NT2/D1 (cell line): Measurements from ENCODE around the gene KIAA0232.
"Not testable (repeated sequence)": the region's sequence is repeated elsewhere in the genome, so short reads cannot be mapped to it uniquely, and the experiment has no call there.

Source experiments
- DNase-seq: peaks from one replicate; pipeline ENCODE4 v3.0.0-alpha.2; 2011; ENCODE audit warnings: low read depth, low spot score
- H3K27me3 ChIP-seq: 2 replicates; pipeline ENCODE4 v1.6.0; 2011; ENCODE audit warnings: mild to moderate bottlenecking; ENCODE audit not compliant: insufficient read length, insufficient read depth
- H3K36me3 ChIP-seq: 2 replicates; pipeline ENCODE4 v1.6.1; 2011; ENCODE audit warnings: mild to moderate bottlenecking, low read length, mixed read lengths; ENCODE audit not compliant: insufficient read depth, insufficient read length
- H3K4me1 ChIP-seq: 2 replicates; pipeline ENCODE4 v1.5.1; 2011; ENCODE audit not compliant: insufficient read depth, insufficient read length
- H3K4me3 ChIP-seq: 2 replicates; pipeline ENCODE4 v1.5.1; 2011; ENCODE audit warnings: low read depth; ENCODE audit not compliant: insufficient read length
- H3K9ac ChIP-seq: 2 replicates; pipeline ENCODE4 v1.6.0; 2011; ENCODE audit warnings: low read depth; ENCODE audit not compliant: insufficient read length
- H3K9me3 ChIP-seq: 2 replicates; pipeline ENCODE4 v1.5.1; 2011; ENCODE audit warnings: mild to moderate bottlenecking, low read length; ENCODE audit not compliant: insufficient read depth
- SUZ12 ChIP-seq: IDR thresholded peaks from 2 replicates; pipeline ENCODE4 v1.6.1; 2011; ENCODE audit not compliant: insufficient read length, insufficient read depth; ENCODE audit errors: extremely low read depth
- YY1 ChIP-seq: IDR thresholded peaks from 2 replicates; pipeline ENCODE4 v1.6.1; 2011; ENCODE audit not compliant: insufficient read length, insufficient read depth
- ZNF274 ChIP-seq: IDR thresholded peaks from 2 replicates; pipeline ENCODE4 v1.6.1; 2011; ENCODE audit warnings: mild to moderate bottlenecking, low read depth, low read length

Gene KIAA0232

DNA sequence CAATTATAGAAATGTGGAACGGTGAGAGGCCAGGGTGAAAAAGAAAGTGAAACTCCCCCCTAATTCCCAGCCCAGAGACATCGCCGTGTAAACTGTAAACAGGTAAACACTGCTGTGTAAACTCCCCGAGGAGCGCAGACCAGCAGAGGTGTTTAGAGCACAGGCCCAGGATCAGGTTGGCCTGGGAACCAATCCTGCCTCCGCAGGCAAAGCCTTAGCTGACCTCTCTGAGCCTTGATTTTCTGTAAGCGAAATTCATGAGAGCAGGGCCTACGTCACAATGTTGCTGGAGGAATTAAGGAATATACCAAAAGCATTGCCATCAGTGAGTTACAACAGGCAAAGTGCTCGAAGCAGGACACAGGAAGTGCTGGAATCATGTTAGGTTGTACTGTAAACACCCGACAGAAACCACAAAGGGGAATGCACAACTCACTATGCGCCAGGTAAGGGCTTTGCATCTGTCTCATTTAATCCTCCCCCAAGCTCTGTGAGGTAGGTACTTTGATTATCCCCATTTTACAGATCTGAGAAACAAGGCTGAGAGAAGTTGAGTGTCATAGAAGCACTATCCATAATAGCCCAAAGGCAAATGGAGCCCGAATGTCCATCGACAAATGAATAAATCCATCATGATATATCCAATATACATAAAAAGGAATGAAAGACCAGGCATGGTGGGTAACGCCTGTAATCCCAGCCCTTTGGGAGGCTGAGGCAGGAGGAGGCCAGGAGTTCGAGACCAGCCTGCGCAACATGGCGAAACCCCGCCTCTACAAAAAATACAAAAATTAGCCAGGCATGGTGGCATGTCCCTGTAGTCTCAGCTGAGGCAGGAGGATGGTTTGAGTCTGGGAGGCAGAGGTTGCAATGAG lies 30.7 kb upstream of the KIAA0232 start:
- H3K36me3 ChIP-seq, result no peaks in the 10 kb centered on the region
- H3K4me3 ChIP-seq, result no peak overlapping the region
- H3K4me1 ChIP-seq, result peaks cover 4% of the 10 kb centered on the region
- DNase-seq, result no peak
- H3K9me3 ChIP-seq, result peaks cover 12% of the 10 kb centered on the region; the same call in 1 of the 2 replicates
- H3K9ac ChIP-seq, result no peak overlapping the region
- no peaks in the 10 kb centered on the region for H3K27me3 ChIP-seq
- no peak for TF ChIP-seq ZNF274
- TF ChIP-seq YY1, result no peak
- TF ChIP-seq SUZ12, result no peak

DNA sequence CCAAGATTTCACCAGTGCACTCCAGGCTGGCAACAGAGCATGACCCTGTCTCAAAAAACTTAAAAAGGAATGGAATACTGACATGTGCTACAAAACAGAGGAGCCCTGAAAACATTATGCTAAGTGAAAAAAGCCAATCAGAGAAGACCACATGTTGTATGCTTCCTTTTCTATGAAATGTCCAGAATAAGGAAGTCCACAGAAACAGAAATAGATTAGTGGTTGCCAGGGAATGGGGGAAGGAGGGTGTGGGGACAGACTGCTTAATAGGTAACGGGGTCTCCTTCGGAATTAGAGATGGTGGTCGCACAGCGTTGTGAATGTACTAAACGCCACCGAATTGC lies 30.1 kb upstream of the KIAA0232 start:
- Histone ChIP-seq H3K27me3 (no peaks in the 10 kb centered on the region), H3K36me3 (no peaks in the 10 kb centered on the region), H3K9ac (no peak overlapping the region), H3K4me1 (peaks cover 4% of the 10 kb centered on the region), H3K9me3 (peaks cover 12% of the 10 kb centered on the region; the same call in 1 of the 2 replicates), H3K4me3 (no peak overlapping the region)
- TF ChIP-seq YY1 (no peak), ZNF274 (no peak), SUZ12 (no peak)
- no peak for DNase-seq

DNA sequence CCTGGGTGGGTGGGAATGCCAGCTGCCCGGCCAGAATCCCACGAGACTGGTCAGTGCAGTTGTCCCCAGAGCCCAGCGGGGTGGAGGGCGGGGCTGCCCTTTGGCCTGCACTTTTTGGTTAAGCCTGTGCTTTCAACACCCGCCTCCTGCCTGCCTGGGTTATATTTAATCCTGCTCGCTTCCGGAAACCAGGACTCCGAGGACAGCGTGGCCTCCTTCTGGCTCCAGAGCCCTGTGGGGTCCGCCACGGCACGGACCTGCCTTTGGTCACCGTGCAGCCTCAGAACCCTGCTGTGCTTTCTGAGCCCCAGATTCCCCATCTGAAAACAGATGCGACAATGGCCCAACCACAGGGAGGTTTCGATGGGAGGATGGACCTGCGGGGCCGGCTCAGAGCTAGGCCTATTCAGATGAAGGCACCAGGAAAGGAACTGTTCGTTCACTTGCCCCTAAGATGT lies 29.4 kb upstream of the KIAA0232 start:
- Histone ChIP-seq H3K27me3 (no peaks in the 10 kb centered on the region), H3K36me3 (no peaks in the 10 kb centered on the region), H3K4me3 (no peak overlapping the region), H3K4me1 (peaks cover 4% of the 10 kb centered on the region), H3K9ac (peak overlapping the region; percentile 38), H3K9me3 (peaks cover 12% of the 10 kb centered on the region; the same call in 1 of the 2 replicates)
- no peak for TF ChIP-seq SUZ12
- no peak for TF ChIP-seq ZNF274
- no peak for TF ChIP-seq YY1
- no peak for DNase-seq

DNA sequence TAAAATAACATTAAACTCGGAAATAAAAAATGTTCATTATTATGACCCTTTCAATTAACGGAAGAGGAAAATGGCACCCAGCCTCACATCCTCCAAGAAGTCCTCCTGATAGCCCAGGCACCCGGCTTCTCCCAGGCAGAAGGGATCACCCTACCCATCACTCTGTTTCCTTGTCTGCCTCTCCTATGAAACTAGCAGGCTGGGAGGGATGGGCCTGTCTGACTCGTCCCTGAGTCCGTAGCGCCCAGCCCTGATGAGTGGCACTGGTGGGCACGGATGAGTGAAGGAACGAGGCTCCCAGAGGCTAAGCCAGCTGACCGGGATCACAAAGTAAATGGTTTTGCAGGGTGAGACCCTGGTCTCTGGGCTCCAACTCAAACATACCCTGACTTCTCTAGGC lies 28.6 kb upstream of the KIAA0232 start:
- Histone ChIP-seq H3K36me3 (no peaks in the 10 kb centered on the region), H3K27me3 (no peaks in the 10 kb centered on the region), H3K9ac (no peak overlapping the region), H3K9me3 (peaks cover 12% of the 10 kb centered on the region; the same call in 1 of the 2 replicates), H3K4me3 (no peak overlapping the region), H3K4me1 (peaks cover 4% of the 10 kb centered on the region)
- DNase-seq, result no peak
- no peak for TF ChIP-seq ZNF274
- TF ChIP-seq SUZ12, result no peak
- TF ChIP-seq YY1, result no peak

DNA sequence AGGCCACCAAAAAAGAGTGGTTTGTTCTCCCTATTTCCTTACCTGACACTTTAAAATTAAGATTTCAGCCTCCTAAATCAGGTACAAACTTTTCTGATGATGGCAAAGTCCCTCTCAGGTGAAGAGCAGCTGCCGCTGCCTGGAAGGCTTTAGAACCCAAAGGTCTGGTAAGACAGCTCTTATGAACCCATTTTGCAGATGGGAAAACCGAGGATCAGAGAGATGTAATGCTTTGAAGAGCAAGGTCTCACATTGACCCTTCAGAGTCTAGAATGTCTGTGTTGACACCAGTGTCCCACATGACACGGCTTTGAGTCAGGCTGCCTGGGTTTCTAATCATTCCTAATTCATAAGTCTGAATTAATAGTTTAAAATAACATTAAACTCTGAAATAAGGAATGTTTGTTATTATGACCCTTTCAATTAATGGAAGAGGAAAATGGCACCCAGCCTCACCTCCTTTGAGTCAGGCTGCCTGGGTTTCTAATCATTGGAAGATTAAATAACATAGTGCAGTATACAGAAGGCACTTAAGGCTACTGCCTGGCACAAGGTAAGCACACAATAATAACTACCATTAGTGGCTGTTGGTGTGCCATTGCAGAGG lies 27.9 kb upstream of the KIAA0232 start:
- TF ChIP-seq SUZ12 (no peak), YY1 (no peak), ZNF274 (no peak)
- H3K4me1 ChIP-seq, result peaks cover under 1% of the 10 kb centered on the region
- no peak for DNase-seq

DNA sequence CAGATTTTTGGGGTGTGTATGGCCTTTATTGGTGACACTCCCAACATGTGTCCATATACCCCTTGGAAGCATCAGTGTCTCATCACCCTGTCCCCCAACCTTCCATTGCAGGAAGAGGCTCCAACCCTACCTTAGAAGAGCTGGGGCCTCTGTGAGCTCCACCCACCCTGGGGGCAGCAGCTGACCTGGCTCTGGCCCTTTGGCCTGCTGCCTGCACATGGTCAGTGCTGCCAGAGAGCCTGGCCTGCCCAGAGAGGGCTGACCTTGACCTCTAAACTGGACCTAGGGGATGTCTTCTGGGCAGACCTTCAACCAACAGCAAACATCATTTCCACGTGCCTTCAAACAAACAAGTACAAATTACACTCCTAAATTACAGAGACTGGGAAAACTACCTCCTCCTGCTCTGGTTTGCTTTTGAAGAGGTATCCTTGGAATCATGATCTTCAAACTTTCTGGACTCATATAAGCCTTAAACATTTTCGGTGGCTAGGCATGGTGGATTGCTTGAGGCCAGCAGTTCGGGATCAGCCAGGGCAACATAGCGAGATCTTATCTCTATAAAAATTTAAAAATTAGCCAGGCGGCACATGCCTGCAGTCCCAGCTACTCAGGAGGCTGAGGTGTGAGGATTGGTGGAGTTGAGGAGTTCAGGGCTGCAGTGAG lies 27.3 kb upstream of the KIAA0232 start:
- TF ChIP-seq SUZ12 (no peak), ZNF274 (no peak), YY1 (no peak)
- H3K9me3 ChIP-seq, result peaks cover 12% of the 10 kb centered on the region; the same call in 1 of the 2 replicates

More for the DNA sequence above, 27.9 kb upstream of the KIAA0232 start:
- Histone ChIP-seq H3K27me3 (no peaks in the 10 kb centered on the region), H3K4me3 (no peak overlapping the region), H3K36me3 (no peaks in the 10 kb centered on the region), H3K9ac (no peak overlapping the region), H3K9me3 (peaks cover 12% of the 10 kb centered on the region; the same call in 1 of the 2 replicates)

DNA sequence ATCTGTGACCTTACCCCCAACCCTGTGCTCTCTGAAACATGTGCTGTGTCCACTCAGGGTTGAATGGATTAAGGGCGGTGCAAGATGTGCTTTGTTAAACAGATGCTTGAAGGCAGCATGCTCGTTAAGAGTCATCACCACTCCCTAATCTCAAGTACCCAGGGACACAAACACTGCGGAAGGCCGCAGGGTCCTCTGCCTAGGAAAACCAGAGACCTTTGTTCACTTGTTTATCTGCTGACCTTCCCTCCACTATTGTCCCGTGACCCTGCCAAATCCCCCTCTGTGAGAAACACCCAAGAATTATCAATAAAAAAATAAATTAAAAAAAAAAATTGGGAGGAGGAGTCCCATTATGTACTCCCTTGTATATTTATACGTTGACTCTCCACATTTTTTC lies 26.2 kb upstream of the KIAA0232 start:
- not testable (repeated sequence) for H3K36me3 ChIP-seq, DNase-seq, H3K4me3 ChIP-seq, H3K9ac ChIP-seq, H3K4me1 ChIP-seq, H3K27me3 ChIP-seq
- H3K9me3 ChIP-seq, result peaks cover 12% of the 10 kb centered on the region; the same call in 1 of the 2 replicates

More for the DNA sequence above, 27.3 kb upstream of the KIAA0232 start:
- Histone ChIP-seq H3K27me3 (no peaks in the 10 kb centered on the region), H3K4me1 (no peaks in the 10 kb centered on the region), H3K36me3 (no peaks in the 10 kb centered on the region), H3K9ac (no peak overlapping the region), H3K4me3 (no peak overlapping the region)
- no peak for DNase-seq
